Measurements from ENCODE around the gene CHTF18. TPM values are rescaled to one million over a fixed set of nuclear protein-coding genes. Genes with fewer than 3 reads are reported as not detected.

Gene CHTF18
- total and polyA plus RNA-seq, 9 of the 15 experiments (the other 6 are each of a cell fraction or from before 2014, with no cell fraction given): 2.5 to 123 (median 17.0) TPM

DNA sequence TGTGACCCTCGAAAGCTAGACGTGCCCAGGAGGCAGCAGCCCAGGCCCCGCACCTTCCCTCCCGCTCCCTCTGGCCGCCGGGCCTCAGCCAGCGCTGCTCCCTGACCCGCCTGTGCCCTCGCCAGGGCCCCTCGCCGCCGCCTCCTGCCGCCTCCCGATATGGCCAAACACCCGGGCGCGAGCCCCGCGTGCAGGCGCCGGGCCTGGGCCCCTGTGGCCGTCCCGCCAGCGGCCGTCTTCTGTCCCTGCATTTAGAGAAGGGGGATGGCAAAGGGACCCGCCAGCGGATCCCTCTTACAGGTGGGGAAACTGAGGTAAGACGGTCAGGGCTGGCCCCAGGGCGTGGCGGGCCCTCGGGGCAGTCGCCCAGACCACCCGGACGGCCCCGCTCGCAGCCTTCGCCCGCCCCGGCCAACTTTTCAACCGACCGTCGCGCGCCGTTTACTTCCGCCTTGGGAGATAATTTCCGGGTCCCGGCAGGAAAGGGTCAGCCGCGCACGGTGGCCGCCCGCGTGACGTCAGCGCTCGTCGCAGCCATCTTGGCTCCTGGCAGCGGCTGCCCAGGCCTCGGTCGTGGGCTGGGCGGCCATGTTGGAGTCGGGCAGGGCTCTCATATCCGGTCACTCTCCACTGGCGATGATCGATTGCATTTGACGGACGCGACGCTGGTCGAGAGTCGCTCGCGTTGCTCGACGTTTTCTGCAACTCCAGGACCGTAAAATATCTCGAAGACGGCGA lies 19.1 kb downstream of the CHTF18 start (continued):
- TF ChIP-seq PBX2 (CRISPR knock-in tag; IDR thresholded peaks at IDR 0.05; ENCODE audit: low read depth) (peak; percentile 83), PBX2 (tag; conservative IDR thresholded peaks at IDR 0.05; ENCODE audit: low read depth) (peak; percentile 92), C11orf30 (IDR thresholded peaks at IDR 0.05; ENCODE audit: low read depth) (peak; percentile 78), GABPA (tag; conservative IDR thresholded peaks at IDR 0.05; ENCODE audit: low read depth) (peak; percentile 98), TCF7L2 (IDR thresholded peaks at IDR 0.05; ENCODE audit: low read depth, low read length) (no peak), ZBTB1 (CRISPR knock-in tag; IDR thresholded peaks at IDR 0.05; ENCODE audit: borderline replicate concordance, low read depth) (peak; percentile 70; the same call in 1 of the 2 replicates), TRIM24 (IDR thresholded peaks at IDR 0.05) (peak in 1 of 2 experiments; percentile 36; a peak in 1 of 4 replicates), HMG20A (CRISPR knock-in tag; conservative IDR thresholded peaks at IDR 0.05) (no peak), PHF20 (IDR thresholded peaks at IDR 0.05; ENCODE audit: partially characterized antibody) (peak; percentile 90)
- TF ChIP-seq, protein P1, sequence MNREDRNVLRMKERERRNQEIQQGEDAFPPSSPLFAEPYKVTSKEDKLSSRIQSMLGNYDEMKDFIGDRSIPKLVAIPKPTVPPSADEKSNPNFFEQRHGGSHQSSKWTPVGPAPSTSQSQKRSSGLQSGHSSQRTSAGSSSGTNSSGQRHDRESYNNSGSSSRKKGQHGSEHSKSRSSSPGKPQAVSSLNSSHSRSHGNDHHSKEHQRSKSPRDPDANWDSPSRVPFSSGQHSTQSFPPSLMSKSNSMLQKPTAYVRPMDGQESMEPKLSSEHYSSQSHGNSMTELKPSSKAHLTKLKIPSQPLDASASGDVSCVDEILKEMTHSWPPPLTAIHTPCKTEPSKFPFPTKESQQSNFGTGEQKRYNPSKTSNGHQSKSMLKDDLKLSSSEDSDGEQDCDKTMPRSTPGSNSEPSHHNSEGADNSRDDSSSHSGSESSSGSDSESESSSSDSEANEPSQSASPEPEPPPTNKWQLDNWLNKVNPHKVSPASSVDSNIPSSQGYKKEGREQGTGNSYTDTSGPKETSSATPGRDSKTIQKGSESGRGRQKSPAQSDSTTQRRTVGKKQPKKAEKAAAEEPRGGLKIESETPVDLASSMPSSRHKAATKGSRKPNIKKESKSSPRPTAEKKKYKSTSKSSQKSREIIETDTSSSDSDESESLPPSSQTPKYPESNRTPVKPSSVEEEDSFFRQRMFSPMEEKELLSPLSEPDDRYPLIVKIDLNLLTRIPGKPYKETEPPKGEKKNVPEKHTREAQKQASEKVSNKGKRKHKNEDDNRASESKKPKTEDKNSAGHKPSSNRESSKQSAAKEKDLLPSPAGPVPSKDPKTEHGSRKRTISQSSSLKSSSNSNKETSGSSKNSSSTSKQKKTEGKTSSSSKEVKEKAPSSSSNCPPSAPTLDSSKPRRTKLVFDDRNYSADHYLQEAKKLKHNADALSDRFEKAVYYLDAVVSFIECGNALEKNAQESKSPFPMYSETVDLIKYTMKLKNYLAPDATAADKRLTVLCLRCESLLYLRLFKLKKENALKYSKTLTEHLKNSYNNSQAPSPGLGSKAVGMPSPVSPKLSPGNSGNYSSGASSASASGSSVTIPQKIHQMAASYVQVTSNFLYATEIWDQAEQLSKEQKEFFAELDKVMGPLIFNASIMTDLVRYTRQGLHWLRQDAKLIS (CRISPR knock-in tag; IDR thresholded peaks at IDR 0.05): peak; percentile 92
- TF ChIP-seq, protein P2, sequence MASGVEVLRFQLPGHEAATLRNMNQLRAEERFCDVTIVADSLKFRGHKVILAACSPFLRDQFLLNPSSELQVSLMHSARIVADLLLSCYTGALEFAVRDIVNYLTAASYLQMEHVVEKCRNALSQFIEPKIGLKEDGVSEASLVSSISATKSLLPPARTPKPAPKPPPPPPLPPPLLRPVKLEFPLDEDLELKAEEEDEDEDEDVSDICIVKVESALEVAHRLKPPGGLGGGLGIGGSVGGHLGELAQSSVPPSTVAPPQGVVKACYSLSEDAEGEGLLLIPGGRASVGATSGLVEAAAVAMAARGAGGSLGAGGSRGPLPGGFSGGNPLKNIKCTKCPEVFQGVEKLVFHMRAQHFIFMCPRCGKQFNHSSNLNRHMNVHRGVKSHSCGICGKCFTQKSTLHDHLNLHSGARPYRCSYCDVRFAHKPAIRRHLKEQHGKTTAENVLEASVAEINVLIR (CRISPR knock-in tag; IDR thresholded peaks at IDR 0.05): peak; percentile 95
- TF ChIP-seq, protein P3, sequence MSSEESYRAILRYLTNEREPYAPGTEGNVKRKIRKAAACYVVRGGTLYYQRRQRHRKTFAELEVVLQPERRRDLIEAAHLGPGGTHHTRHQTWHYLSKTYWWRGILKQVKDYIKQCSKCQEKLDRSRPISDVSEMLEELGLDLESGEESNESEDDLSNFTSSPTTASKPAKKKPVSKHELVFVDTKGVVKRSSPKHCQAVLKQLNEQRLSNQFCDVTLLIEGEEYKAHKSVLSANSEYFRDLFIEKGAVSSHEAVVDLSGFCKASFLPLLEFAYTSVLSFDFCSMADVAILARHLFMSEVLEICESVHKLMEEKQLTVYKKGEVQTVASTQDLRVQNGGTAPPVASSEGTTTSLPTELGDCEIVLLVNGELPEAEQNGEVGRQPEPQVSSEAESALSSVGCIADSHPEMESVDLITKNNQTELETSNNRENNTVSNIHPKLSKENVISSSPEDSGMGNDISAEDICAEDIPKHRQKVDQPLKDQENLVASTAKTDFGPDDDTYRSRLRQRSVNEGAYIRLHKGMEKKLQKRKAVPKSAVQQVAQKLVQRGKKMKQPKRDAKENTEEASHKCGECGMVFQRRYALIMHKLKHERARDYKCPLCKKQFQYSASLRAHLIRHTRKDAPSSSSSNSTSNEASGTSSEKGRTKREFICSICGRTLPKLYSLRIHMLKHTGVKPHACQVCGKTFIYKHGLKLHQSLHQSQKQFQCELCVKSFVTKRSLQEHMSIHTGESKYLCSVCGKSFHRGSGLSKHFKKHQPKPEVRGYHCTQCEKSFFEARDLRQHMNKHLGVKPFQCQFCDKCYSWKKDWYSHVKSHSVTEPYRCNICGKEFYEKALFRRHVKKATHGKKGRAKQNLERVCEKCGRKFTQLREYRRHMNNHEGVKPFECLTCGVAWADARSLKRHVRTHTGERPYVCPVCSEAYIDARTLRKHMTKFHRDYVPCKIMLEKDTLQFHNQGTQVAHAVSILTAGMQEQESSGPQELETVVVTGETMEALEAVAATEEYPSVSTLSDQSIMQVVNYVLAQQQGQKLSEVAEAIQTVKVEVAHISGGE (CRISPR knock-in tag; IDR thresholded peaks at IDR 0.05): peak in 1 of 3 experiments; percentile 84; a peak in 2 of 6 replicates
- TF ChIP-seq, protein P4, sequence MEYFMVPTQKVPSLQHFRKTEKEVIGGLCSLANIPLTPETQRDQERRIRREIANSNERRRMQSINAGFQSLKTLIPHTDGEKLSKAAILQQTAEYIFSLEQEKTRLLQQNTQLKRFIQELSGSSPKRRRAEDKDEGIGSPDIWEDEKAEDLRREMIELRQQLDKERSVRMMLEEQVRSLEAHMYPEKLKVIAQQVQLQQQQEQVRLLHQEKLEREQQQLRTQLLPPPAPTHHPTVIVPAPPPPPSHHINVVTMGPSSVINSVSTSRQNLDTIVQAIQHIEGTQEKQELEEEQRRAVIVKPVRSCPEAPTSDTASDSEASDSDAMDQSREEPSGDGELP (CRISPR knock-in tag; IDR thresholded peaks at IDR 0.05; ENCODE audit: borderline replicate concordance): peak; percentile 89
